H1 (cell line): ENCODE results near the gene NEGR1. TPM values are rescaled to one million over a fixed set of nuclear protein-coding genes. Genes with fewer than 3 reads are reported as not detected.

Experiments used
- CEBPB ChIP-seq: IDR thresholded peaks from 2 replicates; pipeline ENCODE4 v1.6.1; 2012; ENCODE audit warnings: low read depth, low read length
- CHD7 ChIP-seq: fragments of 300-600 bp; sonication (generic); IDR thresholded peaks from 2 replicates; pipeline ENCODE4 v1.7.1; 2012; ENCODE audit warnings: low read length, moderate library complexity, mild to moderate bottlenecking, inconsistent platforms; ENCODE audit not compliant: insufficient replicate concordance
- EGR1 ChIP-seq: IDR thresholded peaks from 2 replicates; pipeline ENCODE4 v1.6.1; 2011; ENCODE audit warnings: low read depth, low read length, borderline replicate concordance
- EP300 ChIP-seq, 2 experiments: IDR thresholded peaks; 1 replicate in 1 of 2; 2 replicates in 1 of 2; pipeline ENCODE4 v1.6.1; 2011 to 2012; ENCODE audit warnings: low read depth in 2 of 2, low read length in 2 of 2, mild to moderate bottlenecking in 2 of 2, borderline replicate concordance in 1 of 2, inconsistent platforms in 1 of 2, moderate library complexity in 1 of 2
- NANOG ChIP-seq: IDR thresholded peaks from 2 replicates; pipeline ENCODE4 v1.6.1; 2011; ENCODE audit warnings: low read length, low read depth, mild to moderate bottlenecking, inconsistent platforms; ENCODE audit not compliant: insufficient read depth, poor library complexity, severe bottlenecking
- POLR2A ChIP-seq, 2 experiments: IDR thresholded peaks; 1 replicate in 1 of 2; 2 replicates in 1 of 2; pipeline ENCODE4 v1.6.1; 2011; ENCODE audit warnings: low read depth in 2 of 2, low read length in 2 of 2, mild to moderate bottlenecking in 2 of 2; ENCODE audit errors: control extremely low read depth in 1 of 2
- RFX5 ChIP-seq: IDR thresholded peaks from 2 replicates; pipeline ENCODE4 v1.6.1; 2011; ENCODE audit warnings: low read depth, low read length, improper control_type of control experiment, borderline replicate concordance
- SIN3A ChIP-seq, 2 experiments: IDR thresholded peaks in 1 of 2; conservative IDR thresholded peaks in 1 of 2; 2 replicates each; pipeline ENCODE4 v1.6.1; 2011 to 2012; ENCODE audit warnings: low read length in 2 of 2, improper control_type of control experiment in 1 of 2, low read depth in 1 of 2, mild to moderate bottlenecking in 1 of 2
- SRF ChIP-seq: IDR thresholded peaks from 2 replicates; pipeline ENCODE4 v1.6.1; 2011; ENCODE audit warnings: mild to moderate bottlenecking, low read depth, low read length, moderate library complexity
- TEAD4 ChIP-seq: IDR thresholded peaks from 2 replicates; pipeline ENCODE4 v1.6.1; 2012; ENCODE audit warnings: low read depth, low read length, inconsistent platforms, mixed read lengths
- USF2 ChIP-seq: IDR thresholded peaks from 2 replicates; pipeline ENCODE4 v1.6.1; 2011; ENCODE audit warnings: low read length, improper control_type of control experiment
- polyA plus RNA-seq, 7 experiments: library from polyadenylated mRNA; depleted of rRNA in 3 of 7; stranded (reverse) in 5 of 7; unstranded in 2 of 7; fragments of >200 nt in 5 of 7; fragments of 200-250 nt in 2 of 7; gene quantifications; 1 replicate in 5 of 7; 2 replicates in 1 of 7; 4 replicates in 1 of 7; pipeline versions ENCODE4 v1.2.1 to v1.2.3, GENCODE V29; 2011 to 2013; ENCODE audit warnings: missing spikeins in 2 of 7, mixed read lengths in 2 of 7
- total RNA-seq: library from RNA; stranded (reverse); fragmentation: NEBNext Ultra II Directional; extraction: Animal tissue kit (Norgen Biotek cat#: 25700); gene quantifications from 2 replicates; pipeline ENCODE4 v1.2.1, GENCODE V29; 2021

The NEGR1 gene
- total and polyA plus RNA-seq, 2 of the 8 experiments (the other 6 are each of a cell fraction or from before 2014, with no cell fraction given) = 0.71 to 1.3 TPM

- TF ChIP-seq CHD7 = no peak
- TF ChIP-seq SRF = no peak
- no peak for TF ChIP-seq SIN3A (conservative IDR thresholded peaks at IDR 0.05 in 1 of 2, IDR thresholded peaks at IDR 0.05 in 1 of 2; ENCODE audit: low read depth in 1 of 2, low read length in 2 of 2)
- TF ChIP-seq EP300 (IDR thresholded peaks at IDR 0.05; ENCODE audit: borderline replicate concordance in 1 of 2, low read depth in 2 of 2, low read length in 2 of 2) = no peak
- no peak for TF ChIP-seq USF2
- no peak for TF ChIP-seq POLR2A (IDR thresholded peaks at IDR 0.05; ENCODE audit: control extremely low read depth in 1 of 2, low read depth in 2 of 2, low read length in 2 of 2)
- no peak for TF ChIP-seq RFX5
- TF ChIP-seq NANOG = no peak
- no peak for TF ChIP-seq CEBPB
- no peak for TF ChIP-seq EGR1
- TF ChIP-seq TEAD4 = no peak
These were observed 621.9 kb downstream of the NEGR1 start (continued) for GRCh38 chr1:71660411-71660810.
